ENCODE results near the gene NRBP1. TPM values are rescaled to one million over a fixed set of nuclear protein-coding genes. Genes with fewer than 3 reads are reported as not detected.
"Not testable (repeated sequence)": the region's sequence is repeated elsewhere in the genome, so short reads cannot be mapped to it uniquely, and the experiment has no call there.

NRBP1 gene
- total RNA-seq, 2 experiments from 2014 or later: 92.2 to 92.5 TPM

- Mint-ChIP-seq H3K4me1 (peaks cover 32% of the 10 kb centered on the region), H3K36me3 (peaks cover 8% of the 10 kb centered on the region), H3K4me3 (peak overlapping the region; percentile 90), H3K9me3 (peaks cover 3% of the 10 kb centered on the region), H3K27me3 (peaks cover 4% of the 10 kb centered on the region), H3K27ac (peak overlapping the region; percentile 76)
- DNase-seq (no peak), ATAC-seq (ENCODE audit: low read depth) (no peak)
- POLR2A ChIA-PET: interaction anchor here (4.2 kb wide), 1 partner anchor 22 kb away, joined by 91 read pairs; the partner anchor contains the start of gene NRBP1
Observed at GRCh38 chr2:27407798-27408491, 20.5 kb upstream of the NRBP1 start.

- ATAC-seq (ENCODE audit: low read depth) (peak; percentile 10), DNase-seq (no peak)
- H3K27ac Mint-ChIP-seq: peak overlapping the region; percentile 76
- peaks cover 4% of the 10 kb centered on the region for H3K27me3 Mint-ChIP-seq
- peaks cover 8% of the 10 kb centered on the region for H3K36me3 Mint-ChIP-seq
- H3K4me3 Mint-ChIP-seq: peak overlapping the region; percentile 90
- POLR2A ChIA-PET: interaction anchor here (0.6 to 4.2 kb wide), 11 partner anchors 8 to 274 kb away, joined by 3 to 91 read pairs (median 10); partner anchors contain the start of genes CCDC121, EIF2B4, GPN1 and GTF3C2
- H3K9me3 Mint-ChIP-seq: peaks cover 3% of the 10 kb centered on the region
- peaks cover 29% of the 10 kb centered on the region for H3K4me1 Mint-ChIP-seq
Observed at GRCh38 chr2:27408601-27409320, 19.7 kb upstream of the NRBP1 start.

- ATAC-seq (ENCODE audit: low read depth) (peak; percentile 97), DNase-seq (peak; percentile 98)
- Mint-ChIP-seq H3K9me3 (peaks cover 3% of the 10 kb centered on the region), H3K36me3 (peaks cover 7% of the 10 kb centered on the region), H3K27ac (peak within 1 kb of the TSS; percentile 85), H3K4me3 (peak within 1 kb of the TSS; percentile 90), H3K27me3 (peaks cover 7% of the 10 kb centered on the region), H3K4me1 (peaks cover 26% of the 10 kb centered on the region)
- POLR2A ChIA-PET: interaction anchor here (0.6 to 4.2 kb wide), 19 partner anchors 9 to 1417 kb away, joined by 3 to 91 read pairs (median 4); partner anchors contain the start of genes CCDC121, EIF2B4, GPN1 and GTF3C2
Observed at GRCh38 chr2:27409321-27410073, 18.9 kb upstream of the NRBP1 start, which contains the start of gene PPM1G. Gene PPM1G (minus strand): TSS chr2:27409591. CDS start chr2:27409422, 169 bp downstream.

GRCh38 chr2:27412419-27413152 lies 15.8 kb upstream of the NRBP1 start:
- ATAC-seq (ENCODE audit: low read depth): no peak
- Mint-ChIP-seq H3K9me3 (peaks cover 3% of the 10 kb centered on the region), H3K27ac (no peak overlapping the region), H3K4me1 (peaks cover 14% of the 10 kb centered on the region), H3K4me3 (no peak overlapping the region), H3K36me3 (peaks cover 3% of the 10 kb centered on the region), H3K27me3 (peaks cover 7% of the 10 kb centered on the region)
- POLR2A ChIA-PET: no interaction called here
- DNase-seq: no peak

- no peak for ATAC-seq (ENCODE audit: low read depth)
- Mint-ChIP-seq H3K9me3 (peaks cover 3% of the 10 kb centered on the region), H3K4me1 (no peaks in the 10 kb centered on the region), H3K27ac (no peak overlapping the region), H3K36me3 (no peaks in the 10 kb centered on the region), H3K27me3 (peaks cover 9% of the 10 kb centered on the region), H3K4me3 (no peak overlapping the region)
- DNase-seq: no peak
- POLR2A ChIA-PET: interaction anchor here (0.7 kb wide), 1 partner anchor 61 kb away, joined by 4 read pairs; no protein-coding TSS in a partner anchor
Observed at GRCh38 chr2:27416151-27416550, 12.3 kb upstream of the NRBP1 start.

GRCh38 chr2:27420996-27421395 lies 7.4 kb upstream of the NRBP1 start:
- no peaks in the 10 kb centered on the region for H3K4me1 Mint-ChIP-seq
- no peak overlapping the region for H3K27ac Mint-ChIP-seq
- H3K36me3 Mint-ChIP-seq: no peaks in the 10 kb centered on the region
- peaks cover 6% of the 10 kb centered on the region for H3K27me3 Mint-ChIP-seq
- no peaks in the 10 kb centered on the region for H3K9me3 Mint-ChIP-seq
- DNase-seq: no peak
- POLR2A ChIA-PET: interaction anchor here (1.8 kb wide), 1 partner anchor 8 kb away, joined by 4 read pairs; the partner anchor contains the start of gene NRBP1
- ATAC-seq (ENCODE audit: low read depth): no peak
- H3K4me3 Mint-ChIP-seq: no peak overlapping the region

- peaks cover 6% of the 10 kb centered on the region for H3K27me3 Mint-ChIP-seq
- DNase-seq: no peak
- POLR2A ChIA-PET: no interaction called here
- no peak overlapping the region for H3K27ac Mint-ChIP-seq
- no peaks in the 10 kb centered on the region for H3K4me1 Mint-ChIP-seq
- ATAC-seq (ENCODE audit: low read depth): no peak
- H3K9me3 Mint-ChIP-seq: no peaks in the 10 kb centered on the region
- no peak overlapping the region for H3K4me3 Mint-ChIP-seq
- H3K36me3 Mint-ChIP-seq: no peaks in the 10 kb centered on the region
Observed at GRCh38 chr2:27421660-27422250, 6.7 kb upstream of the NRBP1 start.

- H3K27ac Mint-ChIP-seq: no peak overlapping the region
- H3K36me3 Mint-ChIP-seq: no peaks in the 10 kb centered on the region
- H3K4me1 Mint-ChIP-seq: peaks cover 5% of the 10 kb centered on the region
- no peak for ATAC-seq (ENCODE audit: low read depth)
- no peak for DNase-seq
- H3K4me3 Mint-ChIP-seq: no peak overlapping the region
- POLR2A ChIA-PET: no interaction called here
- no peaks in the 10 kb centered on the region for H3K9me3 Mint-ChIP-seq
- peaks cover 6% of the 10 kb centered on the region for H3K27me3 Mint-ChIP-seq
Observed at GRCh38 chr2:27422958-27423357, 5.5 kb upstream of the NRBP1 start.

- H3K27me3 Mint-ChIP-seq; H3K9me3 Mint-ChIP-seq; DNase-seq; H3K4me3 Mint-ChIP-seq; H3K36me3 Mint-ChIP-seq; ATAC-seq (ENCODE audit: low read depth); H3K27ac Mint-ChIP-seq; POLR2A ChIA-PET: not testable (repeated sequence)
- H3K4me1 Mint-ChIP-seq: peaks cover 11% of the 10 kb centered on the region
Observed at GRCh38 chr2:27425039-27425438, 3.4 kb upstream of the NRBP1 start.

- Mint-ChIP-seq H3K27me3 (peaks cover 4% of the 10 kb centered on the region), H3K36me3 (peaks cover 4% of the 10 kb centered on the region), H3K9me3 (no peaks in the 10 kb centered on the region), H3K4me3 (peak overlapping the region; percentile 99), H3K4me1 (peaks cover 19% of the 10 kb centered on the region), H3K27ac (peak overlapping the region; percentile 99)
- ATAC-seq (ENCODE audit: low read depth) (no peak), DNase-seq (no peak)
- POLR2A ChIA-PET: interaction anchor here (0.7 to 7.4 kb wide), 11 partner anchors 10 to 304 kb away, joined by 3 to 91 read pairs (median 4); partner anchors contain the start of genes ABHD1, CCDC121, EIF2B4 and GPN1
Observed at GRCh38 chr2:27427863-27428212, 593 bp upstream of the NRBP1 start.

GRCh38 chr2:27428978-27429541 lies 629 bp downstream of the NRBP1 start:
- H3K4me1 Mint-ChIP-seq: peaks cover 19% of the 10 kb centered on the region
- H3K27me3 Mint-ChIP-seq: no peaks in the 10 kb centered on the region
- peak overlapping the region; percentile 99 for H3K4me3 Mint-ChIP-seq
- H3K9me3 Mint-ChIP-seq: no peaks in the 10 kb centered on the region
- POLR2A ChIA-PET: interaction anchor here (0.6 to 7.4 kb wide), 15 partner anchors 8 to 254 kb away, joined by 3 to 91 read pairs (median 4); partner anchors contain the start of genes CCDC121, EIF2B4, GPN1 and GTF3C2
- H3K36me3 Mint-ChIP-seq: peaks cover 11% of the 10 kb centered on the region
- peak overlapping the region; percentile 99 for H3K27ac Mint-ChIP-seq
- ATAC-seq (ENCODE audit: low read depth): peak; percentile 72
- DNase-seq: peak; percentile 87

GRCh38 chr2:27431395-27431794 lies 3.0 kb downstream of the NRBP1 start:
- peak overlapping the region; percentile 80 for H3K27ac Mint-ChIP-seq
- H3K27me3 Mint-ChIP-seq: no peaks in the 10 kb centered on the region
- peaks cover 21% of the 10 kb centered on the region for H3K36me3 Mint-ChIP-seq
- H3K4me3 Mint-ChIP-seq: peak overlapping the region; percentile 50
- ATAC-seq (ENCODE audit: low read depth): no peak
- no peak for DNase-seq
- H3K4me1 Mint-ChIP-seq: peaks cover 24% of the 10 kb centered on the region
- no peaks in the 10 kb centered on the region for H3K9me3 Mint-ChIP-seq
- POLR2A ChIA-PET: interaction anchor here (0.9 to 7.4 kb wide), 4 partner anchors 15 to 109 kb away, joined by 3 to 91 read pairs (median 14); partner anchors contain the start of genes MPV17, PPM1G and ZNF513

All from activated naive CD8-positive, alpha-beta T cell treated with anti-CD3 and anti-CD28 coated beads, Interleukin-2, amount 10 ng/mL, durations not matched to agents 7 days and 5 days (primary cell).